HEK293 (cell line): ENCODE results near the gene UTP11.

Source experiments
- HOXA7 ChIP-seq: sonication (generic); formaldehyde crosslinking; IDR thresholded peaks from 2 replicates; pipeline ENCODE4 v1.8.1; 2022; ENCODE audit warnings: missing genetic modification reagents, borderline replicate concordance
- KLF9 ChIP-seq: fragments of 450-650 bp; formaldehyde crosslinking; IDR thresholded peaks from 2 replicates; pipeline ENCODE4 v1.5.1; 2016; ENCODE audit warnings: missing biosample characterization, missing genetic modification characterization, low read depth
- MZF1 ChIP-seq: fragments of 450-650 bp; formaldehyde crosslinking; IDR thresholded peaks from 2 replicates; pipeline ENCODE4 v1.5.1; 2017; ENCODE audit warnings: missing biosample characterization, missing genetic modification characterization, borderline replicate concordance
- ZNF112 ChIP-seq: fragments of 450-650 bp; formaldehyde crosslinking; IDR thresholded peaks from 2 replicates; pipeline ENCODE4 v1.5.0; 2017; ENCODE audit warnings: missing biosample characterization, missing genetic modification characterization
- ZNF211 ChIP-seq: fragments of 450-650 bp; formaldehyde crosslinking; IDR thresholded peaks from 2 replicates; pipeline ENCODE4 v1.5.1; 2016; ENCODE audit warnings: low read depth, missing biosample characterization, missing genetic modification characterization
- ZNF24 ChIP-seq: fragments of 450-650 bp; formaldehyde crosslinking; IDR thresholded peaks from 2 replicates; pipeline ENCODE4 v1.5.1; 2016; ENCODE audit warnings: missing biosample characterization, missing genetic modification characterization
- ZNF561 ChIP-seq: fragments of 450-650 bp; IDR thresholded peaks from 2 replicates; pipeline ENCODE4 v1.5.1; 2018; ENCODE audit warnings: missing biosample characterization, missing genetic modification characterization, borderline replicate concordance
- ZNF658 ChIP-seq: fragments of 450-650 bp; formaldehyde crosslinking; IDR thresholded peaks from 2 replicates; pipeline ENCODE4; 2016; ENCODE audit warnings: missing biosample characterization, missing genetic modification characterization
- ZNF76 ChIP-seq: fragments of 450-650 bp; formaldehyde crosslinking; IDR thresholded peaks from 2 replicates; pipeline ENCODE4; 2016; ENCODE audit warnings: low read depth, missing biosample characterization, missing genetic modification characterization, borderline replicate concordance
- TF ChIP-seq, protein P1 (sequence below): fragments of 450-650 bp; formaldehyde crosslinking; IDR thresholded peaks from 2 replicates; pipeline ENCODE4 v1.5.1; 2016; ENCODE audit warnings: missing biosample characterization, missing genetic modification characterization, low read depth
- TF ChIP-seq, protein P2 (sequence below): fragments of 450-650 bp; formaldehyde crosslinking; IDR thresholded peaks from 2 replicates; pipeline ENCODE4 v1.5.1; 2016; ENCODE audit warnings: missing biosample characterization, missing genetic modification characterization
- TF ChIP-seq, protein P3 (sequence below): fragments of 450-650 bp; formaldehyde crosslinking; IDR thresholded peaks from 2 replicates; pipeline ENCODE4 v1.5.1; 2016; ENCODE audit warnings: missing biosample characterization, missing genetic modification characterization
- TF ChIP-seq, protein P4 (sequence below): fragments of 450-650 bp; formaldehyde crosslinking; IDR thresholded peaks from 2 replicates; pipeline ENCODE4 v1.5.1; 2016; ENCODE audit warnings: missing biosample characterization, missing genetic modification characterization, borderline replicate concordance
- TF ChIP-seq, protein P5 (sequence below): fragments of 450-650 bp; formaldehyde crosslinking; IDR thresholded peaks from 2 replicates; pipeline ENCODE4; 2016; ENCODE audit warnings: missing biosample characterization, missing genetic modification characterization

DNA sequence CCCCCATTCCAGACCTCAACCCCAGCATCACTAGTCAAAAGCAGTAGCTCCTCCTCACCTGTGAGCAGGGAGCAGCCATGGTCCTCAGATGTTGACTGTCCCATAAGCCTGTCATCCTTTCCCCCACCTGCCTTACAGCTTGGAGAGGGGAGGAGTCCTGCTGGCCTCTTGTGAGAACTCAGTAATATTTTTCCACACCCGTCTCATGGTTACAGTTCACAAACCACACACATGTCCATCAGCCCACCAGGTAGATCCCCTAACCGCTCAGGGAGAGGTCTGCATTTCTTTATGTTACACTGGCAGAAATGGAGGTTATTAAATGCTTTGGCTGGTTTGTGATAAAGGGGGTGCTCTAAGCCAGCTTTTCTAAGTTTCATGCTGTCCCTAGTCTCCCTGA lies 60.3 kb downstream of the UTP11 start:
- TF ChIP-seq, protein P1, sequence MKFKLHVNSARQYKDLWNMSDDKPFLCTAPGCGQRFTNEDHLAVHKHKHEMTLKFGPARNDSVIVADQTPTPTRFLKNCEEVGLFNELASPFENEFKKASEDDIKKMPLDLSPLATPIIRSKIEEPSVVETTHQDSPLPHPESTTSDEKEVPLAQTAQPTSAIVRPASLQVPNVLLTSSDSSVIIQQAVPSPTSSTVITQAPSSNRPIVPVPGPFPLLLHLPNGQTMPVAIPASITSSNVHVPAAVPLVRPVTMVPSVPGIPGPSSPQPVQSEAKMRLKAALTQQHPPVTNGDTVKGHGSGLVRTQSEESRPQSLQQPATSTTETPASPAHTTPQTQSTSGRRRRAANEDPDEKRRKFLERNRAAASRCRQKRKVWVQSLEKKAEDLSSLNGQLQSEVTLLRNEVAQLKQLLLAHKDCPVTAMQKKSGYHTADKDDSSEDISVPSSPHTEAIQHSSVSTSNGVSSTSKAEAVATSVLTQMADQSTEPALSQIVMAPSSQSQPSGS (tag by site-specific recombination), result no peak
- TF ChIP-seq KLF9 (no peak), HOXA7 (CRISPR knock-in tag) (no peak), ZNF24 (tag by site-specific recombination) (no peak), ZNF658 (tag by site-specific recombination) (no peak), MZF1 (no peak), ZNF112 (tag by site-specific recombination) (no peak), ZNF561 (tag by site-specific recombination) (no peak), ZNF76 (tag by site-specific recombination) (no peak), ZNF211 (tag by site-specific recombination) (no peak)
- TF ChIP-seq, protein P2, sequence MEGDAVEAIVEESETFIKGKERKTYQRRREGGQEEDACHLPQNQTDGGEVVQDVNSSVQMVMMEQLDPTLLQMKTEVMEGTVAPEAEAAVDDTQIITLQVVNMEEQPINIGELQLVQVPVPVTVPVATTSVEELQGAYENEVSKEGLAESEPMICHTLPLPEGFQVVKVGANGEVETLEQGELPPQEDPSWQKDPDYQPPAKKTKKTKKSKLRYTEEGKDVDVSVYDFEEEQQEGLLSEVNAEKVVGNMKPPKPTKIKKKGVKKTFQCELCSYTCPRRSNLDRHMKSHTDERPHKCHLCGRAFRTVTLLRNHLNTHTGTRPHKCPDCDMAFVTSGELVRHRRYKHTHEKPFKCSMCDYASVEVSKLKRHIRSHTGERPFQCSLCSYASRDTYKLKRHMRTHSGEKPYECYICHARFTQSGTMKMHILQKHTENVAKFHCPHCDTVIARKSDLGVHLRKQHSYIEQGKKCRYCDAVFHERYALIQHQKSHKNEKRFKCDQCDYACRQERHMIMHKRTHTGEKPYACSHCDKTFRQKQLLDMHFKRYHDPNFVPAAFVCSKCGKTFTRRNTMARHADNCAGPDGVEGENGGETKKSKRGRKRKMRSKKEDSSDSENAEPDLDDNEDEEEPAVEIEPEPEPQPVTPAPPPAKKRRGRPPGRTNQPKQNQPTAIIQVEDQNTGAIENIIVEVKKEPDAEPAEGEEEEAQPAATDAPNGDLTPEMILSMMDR, result no peak
- TF ChIP-seq, protein P3, sequence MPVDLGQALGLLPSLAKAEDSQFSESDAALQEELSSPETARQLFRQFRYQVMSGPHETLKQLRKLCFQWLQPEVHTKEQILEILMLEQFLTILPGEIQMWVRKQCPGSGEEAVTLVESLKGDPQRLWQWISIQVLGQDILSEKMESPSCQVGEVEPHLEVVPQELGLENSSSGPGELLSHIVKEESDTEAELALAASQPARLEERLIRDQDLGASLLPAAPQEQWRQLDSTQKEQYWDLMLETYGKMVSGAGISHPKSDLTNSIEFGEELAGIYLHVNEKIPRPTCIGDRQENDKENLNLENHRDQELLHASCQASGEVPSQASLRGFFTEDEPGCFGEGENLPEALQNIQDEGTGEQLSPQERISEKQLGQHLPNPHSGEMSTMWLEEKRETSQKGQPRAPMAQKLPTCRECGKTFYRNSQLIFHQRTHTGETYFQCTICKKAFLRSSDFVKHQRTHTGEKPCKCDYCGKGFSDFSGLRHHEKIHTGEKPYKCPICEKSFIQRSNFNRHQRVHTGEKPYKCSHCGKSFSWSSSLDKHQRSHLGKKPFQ, result no peak
- TF ChIP-seq, protein P4, sequence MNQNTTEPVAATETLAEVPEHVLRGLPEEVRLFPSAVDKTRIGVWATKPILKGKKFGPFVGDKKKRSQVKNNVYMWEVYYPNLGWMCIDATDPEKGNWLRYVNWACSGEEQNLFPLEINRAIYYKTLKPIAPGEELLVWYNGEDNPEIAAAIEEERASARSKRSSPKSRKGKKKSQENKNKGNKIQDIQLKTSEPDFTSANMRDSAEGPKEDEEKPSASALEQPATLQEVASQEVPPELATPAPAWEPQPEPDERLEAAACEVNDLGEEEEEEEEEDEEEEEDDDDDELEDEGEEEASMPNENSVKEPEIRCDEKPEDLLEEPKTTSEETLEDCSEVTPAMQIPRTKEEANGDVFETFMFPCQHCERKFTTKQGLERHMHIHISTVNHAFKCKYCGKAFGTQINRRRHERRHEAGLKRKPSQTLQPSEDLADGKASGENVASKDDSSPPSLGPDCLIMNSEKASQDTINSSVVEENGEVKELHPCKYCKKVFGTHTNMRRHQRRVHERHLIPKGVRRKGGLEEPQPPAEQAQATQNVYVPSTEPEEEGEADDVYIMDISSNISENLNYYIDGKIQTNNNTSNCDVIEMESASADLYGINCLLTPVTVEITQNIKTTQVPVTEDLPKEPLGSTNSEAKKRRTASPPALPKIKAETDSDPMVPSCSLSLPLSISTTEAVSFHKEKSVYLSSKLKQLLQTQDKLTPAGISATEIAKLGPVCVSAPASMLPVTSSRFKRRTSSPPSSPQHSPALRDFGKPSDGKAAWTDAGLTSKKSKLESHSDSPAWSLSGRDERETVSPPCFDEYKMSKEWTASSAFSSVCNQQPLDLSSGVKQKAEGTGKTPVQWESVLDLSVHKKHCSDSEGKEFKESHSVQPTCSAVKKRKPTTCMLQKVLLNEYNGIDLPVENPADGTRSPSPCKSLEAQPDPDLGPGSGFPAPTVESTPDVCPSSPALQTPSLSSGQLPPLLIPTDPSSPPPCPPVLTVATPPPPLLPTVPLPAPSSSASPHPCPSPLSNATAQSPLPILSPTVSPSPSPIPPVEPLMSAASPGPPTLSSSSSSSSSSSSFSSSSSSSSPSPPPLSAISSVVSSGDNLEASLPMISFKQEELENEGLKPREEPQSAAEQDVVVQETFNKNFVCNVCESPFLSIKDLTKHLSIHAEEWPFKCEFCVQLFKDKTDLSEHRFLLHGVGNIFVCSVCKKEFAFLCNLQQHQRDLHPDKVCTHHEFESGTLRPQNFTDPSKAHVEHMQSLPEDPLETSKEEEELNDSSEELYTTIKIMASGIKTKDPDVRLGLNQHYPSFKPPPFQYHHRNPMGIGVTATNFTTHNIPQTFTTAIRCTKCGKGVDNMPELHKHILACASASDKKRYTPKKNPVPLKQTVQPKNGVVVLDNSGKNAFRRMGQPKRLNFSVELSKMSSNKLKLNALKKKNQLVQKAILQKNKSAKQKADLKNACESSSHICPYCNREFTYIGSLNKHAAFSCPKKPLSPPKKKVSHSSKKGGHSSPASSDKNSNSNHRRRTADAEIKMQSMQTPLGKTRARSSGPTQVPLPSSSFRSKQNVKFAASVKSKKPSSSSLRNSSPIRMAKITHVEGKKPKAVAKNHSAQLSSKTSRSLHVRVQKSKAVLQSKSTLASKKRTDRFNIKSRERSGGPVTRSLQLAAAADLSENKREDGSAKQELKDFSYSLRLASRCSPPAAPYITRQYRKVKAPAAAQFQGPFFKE (tag by site-specific recombination), result no peak
- TF ChIP-seq, protein P5, sequence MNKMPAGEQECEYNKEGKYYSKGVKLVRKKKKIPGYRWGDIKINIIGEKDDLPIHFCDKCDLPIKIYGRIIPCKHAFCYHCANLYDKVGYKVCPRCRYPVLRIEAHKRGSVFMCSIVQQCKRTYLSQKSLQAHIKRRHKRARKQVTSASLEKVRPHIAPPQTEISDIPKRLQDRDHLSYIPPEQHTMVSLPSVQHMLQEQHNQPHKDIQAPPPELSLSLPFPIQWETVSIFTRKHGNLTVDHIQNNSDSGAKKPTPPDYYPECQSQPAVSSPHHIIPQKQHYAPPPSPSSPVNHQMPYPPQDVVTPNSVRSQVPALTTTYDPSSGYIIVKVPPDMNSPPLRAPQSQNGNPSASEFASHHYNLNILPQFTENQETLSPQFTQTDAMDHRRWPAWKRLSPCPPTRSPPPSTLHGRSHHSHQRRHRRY, result no peak
